ENCODE data around the gene SLC35F3.

DNA sequence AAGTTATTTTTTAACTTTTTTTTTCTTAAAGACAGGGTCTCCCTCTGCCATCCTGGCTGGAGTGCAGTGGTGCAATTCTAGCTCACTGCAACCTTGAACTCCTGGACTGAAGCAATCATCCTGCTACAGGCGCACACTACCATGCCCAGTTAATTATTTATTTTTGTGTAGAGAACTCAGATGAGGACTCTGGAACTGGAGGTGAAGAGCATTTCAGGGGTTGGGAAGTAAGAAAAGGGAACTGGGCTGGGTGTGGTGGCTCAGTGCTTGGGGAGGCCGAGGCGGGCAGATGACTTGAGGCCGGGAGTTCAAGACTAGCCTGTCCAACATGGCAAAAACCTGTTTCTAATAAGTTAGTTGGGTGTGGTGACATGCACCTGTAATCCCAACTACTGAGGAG, 28.9 kb downstream of the SLC35F3 start:
- TF ChIP-seq, protein P1, sequence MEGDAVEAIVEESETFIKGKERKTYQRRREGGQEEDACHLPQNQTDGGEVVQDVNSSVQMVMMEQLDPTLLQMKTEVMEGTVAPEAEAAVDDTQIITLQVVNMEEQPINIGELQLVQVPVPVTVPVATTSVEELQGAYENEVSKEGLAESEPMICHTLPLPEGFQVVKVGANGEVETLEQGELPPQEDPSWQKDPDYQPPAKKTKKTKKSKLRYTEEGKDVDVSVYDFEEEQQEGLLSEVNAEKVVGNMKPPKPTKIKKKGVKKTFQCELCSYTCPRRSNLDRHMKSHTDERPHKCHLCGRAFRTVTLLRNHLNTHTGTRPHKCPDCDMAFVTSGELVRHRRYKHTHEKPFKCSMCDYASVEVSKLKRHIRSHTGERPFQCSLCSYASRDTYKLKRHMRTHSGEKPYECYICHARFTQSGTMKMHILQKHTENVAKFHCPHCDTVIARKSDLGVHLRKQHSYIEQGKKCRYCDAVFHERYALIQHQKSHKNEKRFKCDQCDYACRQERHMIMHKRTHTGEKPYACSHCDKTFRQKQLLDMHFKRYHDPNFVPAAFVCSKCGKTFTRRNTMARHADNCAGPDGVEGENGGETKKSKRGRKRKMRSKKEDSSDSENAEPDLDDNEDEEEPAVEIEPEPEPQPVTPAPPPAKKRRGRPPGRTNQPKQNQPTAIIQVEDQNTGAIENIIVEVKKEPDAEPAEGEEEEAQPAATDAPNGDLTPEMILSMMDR (IDR thresholded peaks at IDR 0.05 in 4 of 5, conservative IDR thresholded peaks at IDR 0.05 in 1 of 5): no peak
- TF ChIP-seq POLR2A (IDR thresholded peaks at IDR 0.05): no peak
